ENCODE data around the gene TPRG1. TPM values are rescaled to one million over a fixed set of nuclear protein-coding genes. Genes with fewer than 3 reads are reported as not detected.

Gene TPRG1
- total and polyA plus RNA-seq, 4 donors: 1.0 to 46.6 (median 6.9) TPM

- TF ChIP-seq HNF4A (conservative IDR thresholded peaks at IDR 0.05) (no peak), JUND (IDR thresholded peaks at IDR 0.05) (no peak), SP1 (IDR thresholded peaks at IDR 0.05) (no peak), RAD21 (IDR thresholded peaks at IDR 0.05) (no peak), ZBTB33 (IDR thresholded peaks at IDR 0.05) (no peak), HNF4G (IDR thresholded peaks at IDR 0.05) (no peak), MAX (IDR thresholded peaks at IDR 0.05) (no peak), NR2F2 (IDR thresholded peaks at IDR 0.05) (no peak), RXRA (IDR thresholded peaks at IDR 0.05) (no peak), FOXA2 (IDR thresholded peaks at IDR 0.05) (no peak)
Observed at GRCh38 chr3:189269365-189269764, 97.6 kb downstream of the TPRG1 start (continued).

- Histone ChIP-seq H3K27me3 (ENCODE audit: control insufficient read depth in 4 of 4, insufficient read depth in 4 of 4, low read length in 3 of 4) (no peaks in the 10 kb centered on the region), H3K4me3 (ENCODE audit: low read depth in 1 of 3, low read length in 3 of 3) (no peak overlapping the region), H3K27ac (ENCODE audit: low read depth in 1 of 2, low read length in 2 of 2) (no peak overlapping the region), H3K9ac (ENCODE audit: low read depth in 1 of 2, low read length in 2 of 2) (no peak overlapping the region), H3K9me3 (ENCODE audit: control insufficient read depth in 4 of 4, low read length in 3 of 4) (no peaks in the 10 kb centered on the region), H3K4me1 (ENCODE audit: control insufficient read depth in 4 of 4, insufficient read depth in 4 of 4, low read length in 3 of 4) (no peaks in the 10 kb centered on the region), H3K36me3 (ENCODE audit: control insufficient read depth in 4 of 4, insufficient read depth in 3 of 4, low read depth in 1 of 4, low read length in 3 of 4) (no peaks in the 10 kb centered on the region)
- DNase-seq (ENCODE audit: low spot score): no peak
- no peak for TF ChIP-seq HNF4A (conservative IDR thresholded peaks at IDR 0.05)
- TF ChIP-seq CTCF (IDR thresholded peaks at IDR 0.05; ENCODE audit: low read depth, low read length, missing input control): peak; percentile 40
- TF ChIP-seq RAD21 (IDR thresholded peaks at IDR 0.05): peak; percentile 63 to 72
- 85% methylated on average over 5 of the region's 5 CpGs for WGBS
Observed at GRCh38 chr3:189270248-189270832, 98.6 kb downstream of the TPRG1 start.

GRCh38 chr3:189272500-189273119 is 100.8 kb downstream of the TPRG1 start:
- H3K9me3 ChIP-seq (ENCODE audit: control insufficient read depth in 4 of 4, low read length in 3 of 4): no peaks in the 10 kb centered on the region
- H3K36me3 ChIP-seq (ENCODE audit: control insufficient read depth in 4 of 4, insufficient read depth in 3 of 4, low read depth in 1 of 4, low read length in 3 of 4): no peaks in the 10 kb centered on the region
- DNase-seq (ENCODE audit: low spot score): no peak
- no peaks in the 10 kb centered on the region for H3K27me3 ChIP-seq (ENCODE audit: control insufficient read depth in 4 of 4, insufficient read depth in 4 of 4, low read length in 3 of 4)
- peak; percentile 6 to 29 for TF ChIP-seq RAD21 (IDR thresholded peaks at IDR 0.05)
- no peak for TF ChIP-seq SP1 (IDR thresholded peaks at IDR 0.05)
- TF ChIP-seq EGR1 (IDR thresholded peaks at IDR 0.05; ENCODE audit: low read depth in 2 of 2): no peak
- H3K27ac ChIP-seq (ENCODE audit: low read depth in 1 of 2, low read length in 2 of 2): no peak overlapping the region
- H3K9ac ChIP-seq (ENCODE audit: low read depth in 1 of 2, low read length in 2 of 2): no peak overlapping the region
- H3K4me3 ChIP-seq (ENCODE audit: low read depth in 1 of 3, low read length in 3 of 3): no peak overlapping the region
- WGBS: 84% methylated on average over 4 of the region's 4 CpGs
- no peaks in the 10 kb centered on the region for H3K4me1 ChIP-seq (ENCODE audit: control insufficient read depth in 4 of 4, insufficient read depth in 4 of 4, low read length in 3 of 4)

Measured in liver (tissue), 9 donors.